HepG2 (cell line): ENCODE measurements around the gene NDUFS2.

Source experiments
- ARID2 ChIP-seq: sonication (generic); formaldehyde crosslinking; IDR thresholded peaks from 2 replicates; pipeline ENCODE4 v1.8.1; 2022; ENCODE audit warnings: mild to moderate bottlenecking, missing genetic modification reagents, borderline replicate concordance
- CEBPB ChIP-seq: IDR thresholded peaks from 2 replicates; pipeline ENCODE4 v1.6.1; 2011; ENCODE audit warnings: low read depth, low read length, improper control_type of control experiment, borderline replicate concordance
- FIP1L1 ChIP-seq: fragments of 200-400 bp; formaldehyde crosslinking; IDR thresholded peaks from 2 replicates; pipeline ENCODE4 v1.6.1; 2018; ENCODE audit warnings: low read depth, mild to moderate bottlenecking, low read length, moderate library complexity, borderline replicate concordance; ENCODE audit not compliant: insufficient read depth
- MED8 ChIP-seq: sonication (generic); formaldehyde crosslinking; IDR thresholded peaks from 2 replicates; pipeline ENCODE4 v1.8.1; 2023; ENCODE audit warnings: mild to moderate bottlenecking, missing genetic modification reagents; ENCODE audit not compliant: insufficient replicate concordance
- POLR2A ChIP-seq, 2 experiments: IDR thresholded peaks; 2 replicates each; pipeline ENCODE4 v1.6.1; 2011; ENCODE audit warnings: low read depth in 2 of 2, low read length in 2 of 2, mild to moderate bottlenecking in 1 of 2, moderate library complexity in 1 of 2; ENCODE audit not compliant: insufficient read depth in 1 of 2
- TCF12 ChIP-seq, 2 experiments: fragments of 450-650 bp in 1 of 2; sonication (generic) in 1 of 2; formaldehyde crosslinking in 1 of 2; IDR thresholded peaks; 2 replicates each; pipeline versions ENCODE4 v1.6.1 to v1.8.0; 2017 to 2022; ENCODE audit warnings: antibody characterized with exemption in 1 of 2, mild to moderate bottlenecking in 1 of 2, missing genetic modification reagents in 1 of 2, moderate library complexity in 1 of 2
- U2AF2 ChIP-seq: fragments of 200-400 bp; formaldehyde crosslinking; IDR thresholded peaks from 2 replicates; pipeline ENCODE4 v1.6.1; 2017; ENCODE audit warnings: low read depth, mild to moderate bottlenecking, low read length
- ZFP36L1 ChIP-seq: sonication (generic); formaldehyde crosslinking; IDR thresholded peaks from 2 replicates; pipeline ENCODE4 v1.8.0; 2022; ENCODE audit warnings: mild to moderate bottlenecking, missing genetic modification reagents, moderate library complexity
- ZNF282 ChIP-seq: fragments of 450-650 bp; IDR thresholded peaks from 2 replicates; pipeline ENCODE4 v1.6.1; 2018; ENCODE audit not compliant: partially characterized antibody
- TF ChIP-seq, protein P1 (sequence below): sonication (generic); formaldehyde crosslinking; IDR thresholded peaks from 2 replicates; pipeline ENCODE4 v1.4.0; 2020; ENCODE audit warnings: missing genetic modification reagents
- TF ChIP-seq, protein P2 (sequence below), 2 experiments: sonication (generic) in 1 of 2; formaldehyde crosslinking in 1 of 2; IDR thresholded peaks; 2 replicates each; pipeline versions ENCODE4 v1.4.0 to v1.6.1; 2018 to 2020; ENCODE audit warnings: missing genetic modification reagents in 2 of 2, borderline replicate concordance in 1 of 2, low read depth in 1 of 2, mild to moderate bottlenecking in 1 of 2, missing biosample characterization in 1 of 2
- TF ChIP-seq, protein P3 (sequence below): sonication (generic); formaldehyde crosslinking; IDR thresholded peaks from 2 replicates; pipeline ENCODE4 v1.4.0; 2020; ENCODE audit warnings: missing genetic modification reagents
- TF ChIP-seq, protein P4 (sequence below): IDR thresholded peaks from 2 replicates; pipeline ENCODE4 v1.6.1; 2018; ENCODE audit warnings: missing genetic modification reagents, mild to moderate bottlenecking, missing compliant biosample characterization

DNA sequence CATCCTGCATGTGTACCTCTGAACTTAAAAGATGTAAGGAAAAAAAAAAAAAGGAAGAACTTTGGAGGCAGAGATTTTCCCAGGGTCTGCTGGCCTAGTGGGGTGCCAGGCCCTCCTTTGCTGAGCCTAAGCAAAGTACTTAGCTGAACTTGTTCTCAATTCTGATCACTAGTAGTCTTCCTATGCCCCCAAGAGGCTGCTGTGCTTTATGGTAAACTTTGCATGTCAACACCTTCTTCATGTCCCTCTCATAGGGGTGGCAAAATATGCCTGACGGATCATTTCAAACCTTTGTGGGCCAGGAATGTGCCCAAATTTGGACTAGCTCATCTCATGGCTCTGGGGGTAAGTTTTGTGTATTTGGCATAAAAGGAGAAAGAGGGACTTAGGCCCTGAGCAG is 44.3 kb upstream of the NDUFS2 start:
- TF ChIP-seq TCF12 (IDR thresholded peaks at IDR 0.05) (no peak), TCF12 (CRISPR knock-in tag; IDR thresholded peaks at IDR 0.05) (no peak), U2AF2 (no peak), ZNF282 (no peak), FIP1L1 (no peak), CEBPB (no peak), ZFP36L1 (no peak), MED8 (CRISPR knock-in tag) (no peak), ARID2 (CRISPR knock-in tag) (no peak), POLR2A (IDR thresholded peaks at IDR 0.05; ENCODE audit: insufficient read depth in 1 of 2, low read depth in 2 of 2, low read length in 2 of 2) (no peak)
- TF ChIP-seq, protein P1, sequence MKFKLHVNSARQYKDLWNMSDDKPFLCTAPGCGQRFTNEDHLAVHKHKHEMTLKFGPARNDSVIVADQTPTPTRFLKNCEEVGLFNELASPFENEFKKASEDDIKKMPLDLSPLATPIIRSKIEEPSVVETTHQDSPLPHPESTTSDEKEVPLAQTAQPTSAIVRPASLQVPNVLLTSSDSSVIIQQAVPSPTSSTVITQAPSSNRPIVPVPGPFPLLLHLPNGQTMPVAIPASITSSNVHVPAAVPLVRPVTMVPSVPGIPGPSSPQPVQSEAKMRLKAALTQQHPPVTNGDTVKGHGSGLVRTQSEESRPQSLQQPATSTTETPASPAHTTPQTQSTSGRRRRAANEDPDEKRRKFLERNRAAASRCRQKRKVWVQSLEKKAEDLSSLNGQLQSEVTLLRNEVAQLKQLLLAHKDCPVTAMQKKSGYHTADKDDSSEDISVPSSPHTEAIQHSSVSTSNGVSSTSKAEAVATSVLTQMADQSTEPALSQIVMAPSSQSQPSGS (CRISPR knock-in tag), result no peak
- TF ChIP-seq, protein P2, sequence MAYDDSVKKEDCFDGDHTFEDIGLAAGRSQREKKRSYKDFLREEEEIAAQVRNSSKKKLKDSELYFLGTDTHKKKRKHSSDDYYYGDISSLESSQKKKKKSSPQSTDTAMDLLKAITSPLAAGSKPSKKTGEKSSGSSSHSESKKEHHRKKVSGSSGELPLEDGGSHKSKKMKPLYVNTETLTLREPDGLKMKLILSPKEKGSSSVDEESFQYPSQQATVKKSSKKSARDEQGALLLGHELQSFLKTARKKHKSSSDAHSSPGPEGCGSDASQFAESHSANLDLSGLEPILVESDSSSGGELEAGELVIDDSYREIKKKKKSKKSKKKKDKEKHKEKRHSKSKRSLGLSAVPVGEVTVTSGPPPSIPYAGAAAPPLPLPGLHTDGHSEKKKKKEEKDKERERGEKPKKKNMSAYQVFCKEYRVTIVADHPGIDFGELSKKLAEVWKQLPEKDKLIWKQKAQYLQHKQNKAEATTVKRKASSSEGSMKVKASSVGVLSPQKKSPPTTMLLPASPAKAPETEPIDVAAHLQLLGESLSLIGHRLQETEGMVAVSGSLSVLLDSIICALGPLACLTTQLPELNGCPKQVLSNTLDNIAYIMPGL (CRISPR knock-in tag; IDR thresholded peaks at IDR 0.05; ENCODE audit: borderline replicate concordance in 1 of 2, low read depth in 1 of 2), result no peak
- TF ChIP-seq, protein P3, sequence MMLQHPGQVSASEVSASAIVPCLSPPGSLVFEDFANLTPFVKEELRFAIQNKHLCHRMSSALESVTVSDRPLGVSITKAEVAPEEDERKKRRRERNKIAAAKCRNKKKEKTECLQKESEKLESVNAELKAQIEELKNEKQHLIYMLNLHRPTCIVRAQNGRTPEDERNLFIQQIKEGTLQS (CRISPR knock-in tag), result no peak
- TF ChIP-seq, protein P4, sequence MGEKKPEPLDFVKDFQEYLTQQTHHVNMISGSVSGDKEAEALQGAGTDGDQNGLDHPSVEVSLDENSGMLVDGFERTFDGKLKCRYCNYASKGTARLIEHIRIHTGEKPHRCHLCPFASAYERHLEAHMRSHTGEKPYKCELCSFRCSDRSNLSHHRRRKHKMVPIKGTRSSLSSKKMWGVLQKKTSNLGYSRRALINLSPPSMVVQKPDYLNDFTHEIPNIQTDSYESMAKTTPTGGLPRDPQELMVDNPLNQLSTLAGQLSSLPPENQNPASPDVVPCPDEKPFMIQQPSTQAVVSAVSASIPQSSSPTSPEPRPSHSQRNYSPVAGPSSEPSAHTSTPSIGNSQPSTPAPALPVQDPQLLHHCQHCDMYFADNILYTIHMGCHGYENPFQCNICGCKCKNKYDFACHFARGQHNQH, result no peak
